ENCODE results near the gene POU4F3.

Gene POU4F3

DNA sequence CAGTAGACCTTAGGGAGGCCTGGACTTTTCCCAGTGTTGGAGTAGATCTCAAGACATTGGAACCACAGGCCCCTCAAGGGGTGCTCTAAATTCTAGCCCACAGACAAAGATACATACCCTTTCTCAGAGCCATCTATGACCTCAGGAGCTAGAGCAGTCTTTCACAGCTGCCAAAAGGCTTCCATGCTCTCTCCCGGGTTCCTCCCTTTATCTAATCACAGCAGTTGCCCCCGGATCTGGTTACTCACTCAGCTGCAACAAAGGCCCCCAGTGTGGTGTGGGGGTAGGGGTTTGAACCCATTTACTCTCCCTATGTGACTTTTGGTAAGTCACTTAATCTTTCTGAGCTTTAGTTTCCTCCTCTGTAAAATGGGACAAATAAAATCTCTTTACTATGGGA lies 27.0 kb downstream of the POU4F3 start:
- Histone ChIP-seq H3K27me3 (peaks cover 0 to 3% of the 10 kb centered on the region in 2 donors), H3K4me1 (no peaks in the 10 kb centered on the region), H3K36me3 (no peaks in the 10 kb centered on the region), H3K4me3 (no peak overlapping the region), H3K9me3 (no peaks in the 10 kb centered on the region), H3K27ac (no peak overlapping the region)
- no peak for TF ChIP-seq CTCF (IDR thresholded peaks at IDR 0.05)
- DNase-seq: no peak
- intact Hi-C loops (cut with DNase I; ENCODE audit: low total_unique reads): no loop called here

GRCh38 chr5:146366904-146367303 lies 28.3 kb downstream of the POU4F3 start:
- no peak for DNase-seq
- intact Hi-C loops (cut with DNase I; ENCODE audit: low total_unique reads): no loop called here
- H3K27me3 ChIP-seq: peaks cover 0 to 5% of the 10 kb centered on the region in 2 donors

GRCh38 chr5:146368137-146368536 lies 29.5 kb downstream of the POU4F3 start:
- no peak for TF ChIP-seq CTCF (IDR thresholded peaks at IDR 0.05)
- DNase-seq: no peak
- no peaks in the 10 kb centered on the region for H3K36me3 ChIP-seq
- H3K9me3 ChIP-seq: no peaks in the 10 kb centered on the region
- intact Hi-C loops (cut with DNase I; ENCODE audit: low total_unique reads): no loop called here
- H3K27me3 ChIP-seq: peaks cover 0 to 5% of the 10 kb centered on the region in 2 donors
- no peak overlapping the region for H3K27ac ChIP-seq
- no peaks in the 10 kb centered on the region for H3K4me1 ChIP-seq
- no peak overlapping the region for H3K4me3 ChIP-seq

More at GRCh38 chr5:146366904-146367303, 28.3 kb downstream of the POU4F3 start:
- no peaks in the 10 kb centered on the region for H3K9me3 ChIP-seq
- TF ChIP-seq CTCF (IDR thresholded peaks at IDR 0.05): no peak
- no peak overlapping the region for H3K4me3 ChIP-seq
- H3K36me3 ChIP-seq: no peaks in the 10 kb centered on the region
- H3K4me1 ChIP-seq: no peaks in the 10 kb centered on the region
- no peak overlapping the region for H3K27ac ChIP-seq

- no peaks in the 10 kb centered on the region for H3K36me3 ChIP-seq
- peaks cover 0 to 5% of the 10 kb centered on the region in 2 donors for H3K27me3 ChIP-seq
- no peaks in the 10 kb centered on the region for H3K9me3 ChIP-seq
- no peak for DNase-seq
- no peak overlapping the region for H3K27ac ChIP-seq
- intact Hi-C loops (cut with DNase I; ENCODE audit: low total_unique reads): no loop called here
- TF ChIP-seq CTCF (IDR thresholded peaks at IDR 0.05): no peak
- H3K4me3 ChIP-seq: no peak overlapping the region
- no peaks in the 10 kb centered on the region for H3K4me1 ChIP-seq
Measured at GRCh38 chr5:146369691-146370090, 31.1 kb downstream of the POU4F3 start.

DNA sequence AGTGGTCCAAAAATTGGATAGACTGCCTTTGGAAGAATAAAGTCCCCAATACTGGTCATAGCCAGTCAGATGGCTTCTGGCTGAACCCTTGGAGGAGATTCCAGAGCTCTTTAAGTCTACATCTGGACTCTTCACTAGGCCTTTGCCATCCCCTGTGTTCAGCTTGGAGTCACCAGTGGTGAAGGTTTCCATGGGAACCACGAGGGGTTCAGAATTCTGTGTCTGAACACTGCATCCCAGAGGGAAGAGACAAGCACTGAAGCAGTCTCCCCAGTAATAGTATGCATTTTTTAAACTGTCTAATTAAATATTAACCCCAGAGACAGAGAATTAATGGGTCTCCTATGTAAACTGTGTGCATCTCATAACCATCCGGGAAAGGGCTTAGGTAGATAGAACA lies 38.2 kb downstream of the POU4F3 start:
- no peaks in the 10 kb centered on the region for H3K36me3 ChIP-seq
- no peaks in the 10 kb centered on the region for H3K4me1 ChIP-seq
- intact Hi-C loops (cut with DNase I; ENCODE audit: low total_unique reads): no loop called here
- no peak for DNase-seq
- H3K27me3 ChIP-seq: peaks cover 0 to 17% of the 10 kb centered on the region in 2 donors
- no peak overlapping the region for H3K27ac ChIP-seq
- TF ChIP-seq CTCF (IDR thresholded peaks at IDR 0.05): no peak
- H3K9me3 ChIP-seq: no peaks in the 10 kb centered on the region
- no peak overlapping the region for H3K4me3 ChIP-seq

DNA sequence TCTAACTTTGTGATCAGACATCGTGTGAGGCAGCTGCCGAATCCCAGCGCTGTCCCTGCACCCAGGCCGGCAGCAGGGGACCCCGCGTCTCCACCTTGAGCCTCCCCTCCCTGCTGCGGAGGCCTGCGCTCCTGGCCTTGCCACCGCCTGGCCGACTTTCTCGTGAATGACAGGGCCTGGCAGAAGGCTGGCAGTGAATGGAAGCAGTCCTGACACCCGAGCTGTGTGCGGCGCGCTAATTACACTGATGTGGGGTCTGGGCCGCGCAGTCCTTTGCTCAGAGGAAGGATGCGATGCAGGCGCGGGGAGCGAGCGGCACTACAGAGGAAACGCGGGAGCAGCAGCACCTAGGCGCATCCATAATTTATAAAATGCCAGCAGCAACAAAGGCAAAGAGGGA lies 40.3 kb downstream of the POU4F3 start:
- Histone ChIP-seq H3K27ac (no peak overlapping the region), H3K4me1 (no peaks in the 10 kb centered on the region), H3K36me3 (no peaks in the 10 kb centered on the region), H3K9me3 (no peaks in the 10 kb centered on the region), H3K4me3 (no peak overlapping the region), H3K27me3 (peaks cover 0 to 18% of the 10 kb centered on the region in 2 donors)
- intact Hi-C loops (cut with DNase I; ENCODE audit: low total_unique reads): no loop called here
- no peak for TF ChIP-seq CTCF (IDR thresholded peaks at IDR 0.05)
- no peak for DNase-seq

All from tibial artery (tissue), 4 donors.